ENCODE data around the gene OR2T35.

GRCh38 chr1:248627971-248628844, 16.9 kb downstream of the OR2T35 start:
- TF ChIP-seq CTCF (IDR thresholded peaks at IDR 0.05; ENCODE audit: low read length) (no peak), EZH2phosphoT487 (IDR thresholded peaks at IDR 0.05; ENCODE audit: low read length) (no peak), EZH2 (optimal IDR thresholded peaks at IDR 0.05; ENCODE audit: low read depth, low read length) (no peak)

Measured in MM.1S (cell line).